Stomach (tissue), 4 donors: Measurements from ENCODE around the gene ALOX15B.

ENCODE experiments used
- CTCF ChIP-seq, 7 experiments: fragments of 450-650 bp in 4 of 7; fragments of 200-600 bp in 3 of 7; sonication (generic) in 3 of 7; IDR thresholded peaks; one replicate each; pipeline ENCODE4 v1.5.1; 2016 to 2019; ENCODE audit warnings: antibody characterized with exemption in 7 of 7, control low read depth in 2 of 7, mild to moderate bottlenecking in 1 of 7
- POLR2A ChIP-seq, 4 donors: fragments of 450-650 bp; IDR thresholded peaks; one replicate each; pipeline ENCODE4 v1.6.1; 2016; ENCODE audit warnings: antibody characterized with exemption in 4 of 4, control low read depth in 2 of 4, mild to moderate bottlenecking in 1 of 4, moderate library complexity in 1 of 4
- POLR2AphosphoS5 ChIP-seq, 3 donors: sonication (generic); formaldehyde crosslinking; IDR thresholded peaks; one replicate each; pipeline ENCODE4 v1.6.1; 2016; ENCODE audit warnings: antibody characterized with exemption in 3 of 3

DNA sequence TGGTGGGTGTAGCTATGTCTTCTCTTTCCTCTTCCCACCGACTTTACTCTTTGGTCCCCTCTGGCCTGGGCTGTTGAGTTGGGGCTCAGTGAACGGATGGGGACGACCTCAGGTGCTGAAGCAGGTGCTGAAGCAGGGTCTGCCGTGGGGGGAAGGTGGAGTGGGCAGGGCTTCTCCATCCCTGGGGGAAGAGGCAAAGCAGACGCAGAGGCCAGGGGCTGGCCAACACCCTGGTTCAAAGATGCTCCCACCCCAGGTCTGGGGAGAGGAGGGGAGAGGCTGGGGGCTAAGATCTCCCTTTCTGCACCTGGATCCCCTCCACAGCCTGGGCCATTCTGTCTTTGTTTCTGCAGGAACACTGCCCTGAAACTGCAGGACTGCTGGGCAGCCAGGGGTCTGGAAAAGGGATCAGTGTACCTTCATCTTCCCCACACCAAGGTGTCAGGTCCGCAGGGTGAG, 25.7 kb downstream of the ALOX15B start:
- TF ChIP-seq CTCF (IDR thresholded peaks at IDR 0.05) (no peak), POLR2AphosphoS5 (IDR thresholded peaks at IDR 0.05) (no peak), POLR2A (IDR thresholded peaks at IDR 0.05) (no peak)
